ENCODE data around the gene STAT4. TPM values are rescaled to one million over a fixed set of nuclear protein-coding genes. Genes with fewer than 3 reads are reported as not detected.

The STAT4 gene
- polyA plus RNA-seq, 1 of the 3 experiments (the other 2 are of a cell fraction): 0.12 TPM

DNA sequence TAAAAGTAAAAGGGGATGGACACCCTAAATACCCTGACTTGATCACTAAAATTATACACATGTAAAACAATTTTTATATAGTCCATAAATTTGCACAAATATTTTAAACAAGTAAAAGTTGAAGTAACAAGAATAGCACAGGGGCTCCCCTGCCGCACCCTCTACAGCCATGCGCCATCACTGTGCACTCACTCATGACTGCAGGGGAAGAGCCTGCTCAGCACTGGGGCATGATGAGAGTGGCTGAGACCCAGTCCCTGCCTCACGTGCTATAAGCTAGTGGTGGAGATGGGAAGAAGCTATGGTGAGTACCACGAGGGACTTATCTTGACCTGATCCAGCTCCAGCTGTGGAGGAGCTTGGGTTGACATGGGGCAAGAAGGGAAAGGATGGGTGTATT is 47.5 kb upstream of the STAT4 start:
- Histone ChIP-seq H3K4me3 (ENCODE audit: low read depth in 2 of 2, low read length in 1 of 2) (no peak overlapping the region), H3K9me3 (no peaks in the 10 kb centered on the region), H4K20me1 (ENCODE audit: insufficient read depth) (no peaks in the 10 kb centered on the region), H3K79me2 (ENCODE audit: insufficient read depth) (no peaks in the 10 kb centered on the region), H3K9me2 (no peaks in the 10 kb centered on the region), H3F3A (replicated peaks; ENCODE audit: insufficient read depth) (no peaks in the 10 kb centered on the region), H3K4me2 (no peak overlapping the region), H3K27ac (ENCODE audit: low read depth in 2 of 2, low read length in 1 of 2) (no peak overlapping the region), H3K4me1 (ENCODE audit: control insufficient read depth in 1 of 2, insufficient read depth in 2 of 2, low read depth in 1 of 2, low read length in 1 of 2) (0 out of 4 replicates have a peak, but pooled peaks cover 0 to 11% of the 10 kb centered on the region in 2 experiments), H2AFZ (ENCODE audit: low read depth) (no peak overlapping the region), H3K9ac (no peak overlapping the region), H3K36me3 (replicated peaks in 1 of 2; ENCODE audit: control insufficient read depth in 1 of 2, insufficient read depth in 2 of 2, low read length in 1 of 2) (no peaks in the 10 kb centered on the region), H3K27me3 (ENCODE audit: insufficient read depth) (no peaks in the 10 kb centered on the region)
- DNase-seq: no peak
- ChIA-PET POLR2A (no interaction called here), CTCF (interaction anchor here (2.0 to 5.4 kb wide), 2 partner anchors 20 to 303 kb away, joined by 8 to 28 read pairs; no protein-coding TSS in a partner anchor)
- 71% methylated on average over 4 of the region's 4 CpGs for WGBS (ENCODE audit: low lambda C conversion rate)
- TF ChIP-seq RXRA (IDR thresholded peaks at IDR 0.05; ENCODE audit: borderline replicate concordance, low read depth) (no peak), FOXM1 (IDR thresholded peaks at IDR 0.05; ENCODE audit: low read depth) (no peak), EZH2phosphoT487 (IDR thresholded peaks at IDR 0.05; ENCODE audit: borderline replicate concordance, low read depth) (no peak), YY1 (IDR thresholded peaks at IDR 0.05; ENCODE audit: low read depth) (no peak), JUND (IDR thresholded peaks at IDR 0.05) (no peak), TAF1 (IDR thresholded peaks at IDR 0.05; ENCODE audit: borderline replicate concordance, low read depth, low read length) (no peak), NRF1 (IDR thresholded peaks at IDR 0.05; ENCODE audit: low read depth, low read length) (no peak), EP300 (IDR thresholded peaks at IDR 0.05; ENCODE audit: borderline replicate concordance in 1 of 2, low read depth in 1 of 2, low read length in 1 of 2) (no peak), GABPA (IDR thresholded peaks at IDR 0.05; ENCODE audit: low read depth) (no peak), FOSL2 (IDR thresholded peaks at IDR 0.05; ENCODE audit: borderline replicate concordance, low read depth) (no peak), MEF2A (IDR thresholded peaks at IDR 0.05; ENCODE audit: borderline replicate concordance, low read depth) (no peak), NFIC (IDR thresholded peaks at IDR 0.05; ENCODE audit: borderline replicate concordance) (no peak), POLR2AphosphoS5 (IDR thresholded peaks at IDR 0.05; ENCODE audit: low read depth, low read length) (no peak), SIN3A (IDR thresholded peaks at IDR 0.05; ENCODE audit: borderline replicate concordance, low read depth, low read length) (no peak), CHD2 (IDR thresholded peaks at IDR 0.05; ENCODE audit: low read length, partially characterized antibody) (no peak)
- TF ChIP-seq, protein P1, sequence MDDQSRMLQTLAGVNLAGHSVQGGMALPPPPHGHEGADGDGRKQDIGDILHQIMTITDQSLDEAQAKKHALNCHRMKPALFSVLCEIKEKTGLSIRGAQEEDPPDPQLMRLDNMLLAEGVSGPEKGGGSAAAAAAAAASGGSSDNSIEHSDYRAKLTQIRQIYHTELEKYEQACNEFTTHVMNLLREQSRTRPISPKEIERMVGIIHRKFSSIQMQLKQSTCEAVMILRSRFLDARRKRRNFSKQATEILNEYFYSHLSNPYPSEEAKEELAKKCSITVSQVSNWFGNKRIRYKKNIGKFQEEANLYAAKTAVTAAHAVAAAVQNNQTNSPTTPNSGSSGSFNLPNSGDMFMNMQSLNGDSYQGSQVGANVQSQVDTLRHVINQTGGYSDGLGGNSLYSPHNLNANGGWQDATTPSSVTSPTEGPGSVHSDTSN (IDR thresholded peaks at IDR 0.05): no peak
- TF ChIP-seq, protein P2, sequence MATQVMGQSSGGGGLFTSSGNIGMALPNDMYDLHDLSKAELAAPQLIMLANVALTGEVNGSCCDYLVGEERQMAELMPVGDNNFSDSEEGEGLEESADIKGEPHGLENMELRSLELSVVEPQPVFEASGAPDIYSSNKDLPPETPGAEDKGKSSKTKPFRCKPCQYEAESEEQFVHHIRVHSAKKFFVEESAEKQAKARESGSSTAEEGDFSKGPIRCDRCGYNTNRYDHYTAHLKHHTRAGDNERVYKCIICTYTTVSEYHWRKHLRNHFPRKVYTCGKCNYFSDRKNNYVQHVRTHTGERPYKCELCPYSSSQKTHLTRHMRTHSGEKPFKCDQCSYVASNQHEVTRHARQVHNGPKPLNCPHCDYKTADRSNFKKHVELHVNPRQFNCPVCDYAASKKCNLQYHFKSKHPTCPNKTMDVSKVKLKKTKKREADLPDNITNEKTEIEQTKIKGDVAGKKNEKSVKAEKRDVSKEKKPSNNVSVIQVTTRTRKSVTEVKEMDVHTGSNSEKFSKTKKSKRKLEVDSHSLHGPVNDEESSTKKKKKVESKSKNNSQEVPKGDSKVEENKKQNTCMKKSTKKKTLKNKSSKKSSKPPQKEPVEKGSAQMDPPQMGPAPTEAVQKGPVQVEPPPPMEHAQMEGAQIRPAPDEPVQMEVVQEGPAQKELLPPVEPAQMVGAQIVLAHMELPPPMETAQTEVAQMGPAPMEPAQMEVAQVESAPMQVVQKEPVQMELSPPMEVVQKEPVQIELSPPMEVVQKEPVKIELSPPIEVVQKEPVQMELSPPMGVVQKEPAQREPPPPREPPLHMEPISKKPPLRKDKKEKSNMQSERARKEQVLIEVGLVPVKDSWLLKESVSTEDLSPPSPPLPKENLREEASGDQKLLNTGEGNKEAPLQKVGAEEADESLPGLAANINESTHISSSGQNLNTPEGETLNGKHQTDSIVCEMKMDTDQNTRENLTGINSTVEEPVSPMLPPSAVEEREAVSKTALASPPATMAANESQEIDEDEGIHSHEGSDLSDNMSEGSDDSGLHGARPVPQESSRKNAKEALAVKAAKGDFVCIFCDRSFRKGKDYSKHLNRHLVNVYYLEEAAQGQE (IDR thresholded peaks at IDR 0.05; ENCODE audit: low read depth, low read length): no peak
- TF ChIP-seq, protein P3, sequence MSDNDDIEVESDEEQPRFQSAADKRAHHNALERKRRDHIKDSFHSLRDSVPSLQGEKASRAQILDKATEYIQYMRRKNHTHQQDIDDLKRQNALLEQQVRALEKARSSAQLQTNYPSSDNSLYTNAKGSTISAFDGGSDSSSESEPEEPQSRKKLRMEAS (IDR thresholded peaks at IDR 0.05; ENCODE audit: low read depth): no peak
- TF ChIP-seq, protein P4, sequence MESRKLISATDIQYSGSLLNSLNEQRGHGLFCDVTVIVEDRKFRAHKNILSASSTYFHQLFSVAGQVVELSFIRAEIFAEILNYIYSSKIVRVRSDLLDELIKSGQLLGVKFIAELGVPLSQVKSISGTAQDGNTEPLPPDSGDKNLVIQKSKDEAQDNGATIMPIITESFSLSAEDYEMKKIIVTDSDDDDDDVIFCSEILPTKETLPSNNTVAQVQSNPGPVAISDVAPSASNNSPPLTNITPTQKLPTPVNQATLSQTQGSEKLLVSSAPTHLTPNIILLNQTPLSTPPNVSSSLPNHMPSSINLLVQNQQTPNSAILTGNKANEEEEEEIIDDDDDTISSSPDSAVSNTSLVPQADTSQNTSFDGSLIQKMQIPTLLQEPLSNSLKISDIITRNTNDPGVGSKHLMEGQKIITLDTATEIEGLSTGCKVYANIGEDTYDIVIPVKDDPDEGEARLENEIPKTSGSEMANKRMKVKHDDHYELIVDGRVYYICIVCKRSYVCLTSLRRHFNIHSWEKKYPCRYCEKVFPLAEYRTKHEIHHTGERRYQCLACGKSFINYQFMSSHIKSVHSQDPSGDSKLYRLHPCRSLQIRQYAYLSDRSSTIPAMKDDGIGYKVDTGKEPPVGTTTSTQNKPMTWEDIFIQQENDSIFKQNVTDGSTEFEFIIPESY (IDR thresholded peaks at IDR 0.05; ENCODE audit: borderline replicate concordance, low read depth): no peak
